ENCODE data around the gene ANKRD39. TPM values are rescaled to one million over a fixed set of nuclear protein-coding genes. Genes with fewer than 3 reads are reported as not detected.

ANKRD39 gene
- total RNA-seq, 1 donor from 2014 or later, result 23.4 TPM

GRCh38 chr2:96880891-96881273 lies 23.1 kb upstream of the ANKRD39 start:
- TF ChIP-seq, protein P1, sequence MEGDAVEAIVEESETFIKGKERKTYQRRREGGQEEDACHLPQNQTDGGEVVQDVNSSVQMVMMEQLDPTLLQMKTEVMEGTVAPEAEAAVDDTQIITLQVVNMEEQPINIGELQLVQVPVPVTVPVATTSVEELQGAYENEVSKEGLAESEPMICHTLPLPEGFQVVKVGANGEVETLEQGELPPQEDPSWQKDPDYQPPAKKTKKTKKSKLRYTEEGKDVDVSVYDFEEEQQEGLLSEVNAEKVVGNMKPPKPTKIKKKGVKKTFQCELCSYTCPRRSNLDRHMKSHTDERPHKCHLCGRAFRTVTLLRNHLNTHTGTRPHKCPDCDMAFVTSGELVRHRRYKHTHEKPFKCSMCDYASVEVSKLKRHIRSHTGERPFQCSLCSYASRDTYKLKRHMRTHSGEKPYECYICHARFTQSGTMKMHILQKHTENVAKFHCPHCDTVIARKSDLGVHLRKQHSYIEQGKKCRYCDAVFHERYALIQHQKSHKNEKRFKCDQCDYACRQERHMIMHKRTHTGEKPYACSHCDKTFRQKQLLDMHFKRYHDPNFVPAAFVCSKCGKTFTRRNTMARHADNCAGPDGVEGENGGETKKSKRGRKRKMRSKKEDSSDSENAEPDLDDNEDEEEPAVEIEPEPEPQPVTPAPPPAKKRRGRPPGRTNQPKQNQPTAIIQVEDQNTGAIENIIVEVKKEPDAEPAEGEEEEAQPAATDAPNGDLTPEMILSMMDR (conservative IDR thresholded peaks at IDR 0.05), result no peak
- Mint-ChIP-seq H3K4me1 (peaks cover 48% of the 10 kb centered on the region), H3K9me3 (no peaks in the 10 kb centered on the region), H3K4me3 (peak overlapping the region; percentile 34), H3K27me3 (ENCODE audit: low read depth) (no peaks in the 10 kb centered on the region), H3K27ac (ENCODE audit: unreplicated experiment) (peak overlapping the region; percentile 21), H3K36me3 (ENCODE audit: low read depth) (no peaks in the 10 kb centered on the region)
- DNase-seq (ENCODE audit: low read depth, low spot score), result no peak

- no peaks in the 10 kb centered on the region for H3K27me3 Mint-ChIP-seq (ENCODE audit: low read depth)
- H3K27ac Mint-ChIP-seq (ENCODE audit: unreplicated experiment), result no peak overlapping the region
- no peaks in the 10 kb centered on the region for H3K36me3 Mint-ChIP-seq (ENCODE audit: low read depth)
- peaks cover 54% of the 10 kb centered on the region for H3K4me1 Mint-ChIP-seq
- TF ChIP-seq, protein P1 (conservative IDR thresholded peaks at IDR 0.05), result no peak
- DNase-seq (ENCODE audit: low read depth, low spot score), result no peak
- H3K4me3 Mint-ChIP-seq, result no peak overlapping the region
- no peaks in the 10 kb centered on the region for H3K9me3 Mint-ChIP-seq
These were observed 21.8 kb upstream of the ANKRD39 start for GRCh38 chr2:96879545-96880040.

- H3K4me1 Mint-ChIP-seq, result peaks cover 58% of the 10 kb centered on the region
- H3K36me3 Mint-ChIP-seq (ENCODE audit: low read depth), result no peaks in the 10 kb centered on the region
- TF ChIP-seq, protein P1 (conservative IDR thresholded peaks at IDR 0.05), result no peak
- no peak overlapping the region for H3K4me3 Mint-ChIP-seq
- H3K9me3 Mint-ChIP-seq, result no peaks in the 10 kb centered on the region
- no peaks in the 10 kb centered on the region for H3K27me3 Mint-ChIP-seq (ENCODE audit: low read depth)
- DNase-seq (ENCODE audit: low read depth, low spot score), result no peak
- no peak overlapping the region for H3K27ac Mint-ChIP-seq (ENCODE audit: unreplicated experiment)
These were observed 21.2 kb upstream of the ANKRD39 start for GRCh38 chr2:96878796-96879544.

DNA sequence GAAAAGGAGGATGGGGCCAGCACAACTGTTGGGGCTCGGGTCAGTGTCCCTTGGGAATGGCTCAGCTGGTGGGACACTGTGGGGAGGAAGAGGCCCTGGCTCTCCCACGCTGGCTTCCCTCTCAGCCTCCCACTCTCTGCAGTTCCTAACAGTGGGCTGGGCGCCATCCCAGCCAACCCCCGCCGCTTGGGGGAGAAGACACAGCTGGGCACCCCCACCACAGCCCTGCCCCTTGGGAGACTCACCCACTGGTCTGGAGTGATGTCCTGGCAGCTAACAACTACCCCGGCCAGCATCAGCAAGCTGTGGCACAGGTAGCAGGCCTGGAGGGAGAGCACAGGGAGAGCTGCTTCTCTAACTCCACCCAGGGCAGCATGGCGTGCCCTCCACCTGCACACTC lies 20.4 kb upstream of the ANKRD39 start:
- no peaks in the 10 kb centered on the region for H3K36me3 Mint-ChIP-seq (ENCODE audit: low read depth)
- TF ChIP-seq, protein P1 (conservative IDR thresholded peaks at IDR 0.05), result no peak
- H3K27me3 Mint-ChIP-seq (ENCODE audit: low read depth), result no peaks in the 10 kb centered on the region
- H3K9me3 Mint-ChIP-seq, result no peaks in the 10 kb centered on the region
- H3K4me3 Mint-ChIP-seq, result no peak overlapping the region
- DNase-seq (ENCODE audit: low read depth, low spot score), result no peak
- H3K4me1 Mint-ChIP-seq, result peaks cover 65% of the 10 kb centered on the region
- no peak overlapping the region for H3K27ac Mint-ChIP-seq (ENCODE audit: unreplicated experiment)

DNA sequence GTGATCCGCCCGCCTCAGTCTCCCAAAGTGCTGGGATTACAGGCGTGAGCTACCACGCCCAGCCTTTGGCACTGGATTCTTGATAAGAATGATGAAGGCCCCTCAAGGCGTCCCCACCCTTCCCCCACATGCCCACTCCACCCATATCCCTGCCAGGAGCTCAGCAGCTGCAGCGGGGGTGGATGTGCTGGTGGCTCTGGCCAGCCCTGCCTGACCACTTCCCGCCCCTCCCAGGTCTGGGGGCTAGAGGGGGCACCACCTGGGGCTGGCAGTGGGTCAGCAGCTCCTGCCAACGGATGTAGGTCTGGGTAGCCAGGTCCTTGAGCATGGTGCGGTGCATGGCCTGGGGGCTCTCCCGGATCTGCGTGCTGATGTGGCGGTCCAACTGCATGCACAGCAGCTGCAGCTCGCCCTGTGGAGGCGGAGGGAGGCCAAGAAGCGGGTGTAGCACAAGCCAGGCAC lies 19.8 kb upstream of the ANKRD39 start:
- Mint-ChIP-seq H3K4me1 (peaks cover 67% of the 10 kb centered on the region), H3K27ac (ENCODE audit: unreplicated experiment) (no peak overlapping the region), H3K36me3 (ENCODE audit: low read depth) (no peaks in the 10 kb centered on the region), H3K4me3 (no peak overlapping the region), H3K9me3 (no peaks in the 10 kb centered on the region), H3K27me3 (ENCODE audit: low read depth) (no peaks in the 10 kb centered on the region)
- TF ChIP-seq, protein P1 (conservative IDR thresholded peaks at IDR 0.05), result no peak
- DNase-seq (ENCODE audit: low read depth, low spot score), result no peak
